ENCODE measurements around the gene FGF14.

FGF14 gene

DNA sequence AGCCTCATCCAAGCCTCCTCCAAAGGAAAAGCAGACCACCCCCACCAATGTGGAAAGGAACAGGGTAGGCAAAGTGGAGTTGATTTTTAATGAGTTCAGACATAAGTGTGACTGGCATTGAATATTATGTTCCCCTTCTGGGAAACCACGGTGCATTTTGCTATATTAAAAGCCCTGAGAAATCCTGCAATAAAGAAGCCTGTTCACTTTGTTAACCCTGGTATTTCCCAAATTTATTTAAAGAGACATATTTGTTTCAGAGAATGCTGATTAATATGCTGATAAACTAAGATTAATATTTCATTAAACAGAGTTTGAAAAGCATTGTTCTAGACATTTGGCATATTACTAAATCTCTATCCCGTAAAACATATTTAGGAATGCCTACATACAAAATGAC is 151.4 kb downstream of the FGF14 start:
- DNase-seq (ENCODE audit: low read depth): no peak

DNA sequence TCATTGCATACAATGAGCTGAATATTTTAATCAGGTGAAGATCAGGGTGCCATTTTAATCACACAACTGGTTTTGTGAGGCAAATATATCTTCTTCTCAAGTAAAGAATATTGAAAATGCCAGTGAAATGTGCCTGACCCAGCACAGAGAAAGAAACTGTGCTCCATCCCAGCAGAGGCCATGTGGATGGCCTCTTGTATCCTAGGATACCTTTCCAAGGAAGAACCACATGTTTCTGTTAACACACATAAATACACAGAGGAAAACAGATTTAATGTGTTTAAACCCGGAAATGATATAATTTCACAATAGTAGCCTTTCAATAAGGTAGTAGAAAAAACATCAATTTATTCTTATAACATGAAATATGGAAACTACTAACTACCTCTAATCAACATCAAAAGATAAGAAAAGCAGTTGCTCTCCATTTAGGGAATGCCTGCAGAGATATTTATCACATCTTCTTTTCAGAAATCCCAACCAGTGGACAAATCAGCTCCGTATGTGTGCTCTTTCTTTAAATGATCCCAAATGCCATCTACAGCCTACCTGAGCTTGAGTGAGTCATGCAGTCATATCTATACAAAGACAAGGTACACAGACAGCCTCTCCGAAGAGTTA is 157.1 kb downstream of the FGF14 start:
- DNase-seq (ENCODE audit: low read depth): no peak

DNA sequence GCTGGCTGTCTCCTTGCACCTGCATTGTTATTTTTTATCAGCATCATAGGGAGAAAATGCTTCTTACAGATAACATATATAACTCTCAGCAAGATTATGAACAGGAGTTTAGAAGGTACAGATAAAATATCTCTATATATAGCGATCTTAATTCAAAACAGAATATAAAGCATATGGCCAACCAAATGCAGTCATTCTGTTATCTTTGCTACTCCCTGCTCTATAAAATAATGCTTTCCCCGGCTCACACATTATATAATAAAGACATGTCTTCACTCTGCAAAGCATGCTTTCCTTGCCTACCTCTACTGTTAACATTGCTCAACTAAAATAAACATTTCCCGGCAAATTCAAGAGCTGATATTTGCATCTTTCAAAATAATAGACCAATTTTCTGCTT is 161.7 kb downstream of the FGF14 start:
- DNase-seq (ENCODE audit: low read depth): no peak

DNA sequence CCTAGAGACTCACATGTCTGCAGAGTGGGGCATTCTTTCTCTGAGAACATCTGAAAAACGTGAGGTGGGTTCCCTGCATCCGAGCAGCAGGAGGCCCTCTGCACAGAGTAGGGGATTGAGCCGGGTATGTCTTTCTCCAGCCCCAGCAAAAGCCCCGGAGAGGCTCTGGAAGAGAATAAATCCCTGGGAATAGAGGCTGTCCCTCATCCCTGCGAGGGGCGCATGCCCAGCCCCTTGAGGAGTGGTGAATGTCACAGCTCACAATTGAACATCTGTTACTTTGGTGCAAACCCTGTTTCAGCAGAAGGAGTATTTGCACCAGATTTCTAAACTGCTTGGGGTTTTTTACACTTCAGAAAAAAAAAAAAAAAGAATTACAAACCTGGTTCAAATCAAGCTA is 164.6 kb downstream of the FGF14 start:
- no peak for DNase-seq (ENCODE audit: low read depth)

DNA sequence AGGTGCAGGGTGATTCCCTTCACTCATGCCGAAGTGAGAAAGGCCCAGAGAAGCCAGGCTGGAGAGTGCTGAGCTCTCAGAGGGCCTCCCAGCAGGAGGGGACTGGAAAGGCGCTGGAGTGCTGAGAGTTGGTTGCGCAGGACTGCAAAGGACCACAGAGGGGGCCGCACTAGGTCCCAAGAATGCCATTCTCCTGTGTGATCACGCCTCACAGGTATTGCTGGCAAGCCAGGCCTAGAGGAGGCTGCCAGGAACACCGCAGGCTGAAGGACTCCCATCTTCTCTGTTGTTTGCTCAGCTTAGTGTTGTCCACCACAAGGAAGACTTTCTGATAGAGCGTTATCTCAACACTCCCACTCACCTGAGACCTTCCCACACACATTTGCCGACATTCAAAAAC is 165.0 kb downstream of the FGF14 start:
- no peak for DNase-seq (ENCODE audit: low read depth)

DNA sequence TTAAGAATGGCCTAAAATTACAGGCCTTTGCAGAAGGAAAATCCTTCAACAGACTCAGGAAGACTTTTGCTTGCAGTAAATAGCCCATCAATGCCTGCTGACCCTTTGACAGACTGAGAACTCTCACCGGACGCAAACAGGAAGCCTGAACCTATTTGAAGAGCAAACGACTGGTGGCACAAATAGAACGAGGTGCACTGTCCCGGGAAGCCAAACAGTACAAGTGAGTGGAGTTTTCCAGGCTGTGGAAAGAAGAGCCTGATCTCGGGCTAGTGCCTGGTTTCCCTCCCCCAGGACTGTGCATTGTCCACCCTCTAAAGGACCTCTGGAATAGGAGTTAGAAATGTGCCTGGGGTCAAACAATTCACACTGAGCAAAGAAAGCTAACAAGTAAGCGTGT is 165.5 kb downstream of the FGF14 start:
- no peak for DNase-seq (ENCODE audit: low read depth)

DNA sequence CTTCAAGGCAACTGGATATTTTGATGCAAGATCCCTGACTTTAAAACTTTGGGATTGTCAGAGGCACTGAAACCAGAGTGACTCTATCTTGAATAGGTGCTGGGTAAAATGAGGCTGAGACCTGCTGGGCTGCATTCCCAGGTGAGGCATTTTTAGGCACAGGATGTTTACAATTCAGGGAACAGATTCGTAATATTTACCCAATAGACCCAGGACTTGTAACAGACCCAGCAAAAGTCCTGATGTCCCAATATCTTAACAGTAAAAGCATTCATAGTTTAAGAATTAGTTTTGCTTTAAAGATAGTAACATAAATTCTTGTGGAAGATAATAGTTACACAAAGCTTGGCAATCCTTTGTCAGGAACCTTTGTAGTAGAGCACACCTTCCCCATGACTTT is 166.2 kb downstream of the FGF14 start:
- DNase-seq (ENCODE audit: low read depth): no peak

DNA sequence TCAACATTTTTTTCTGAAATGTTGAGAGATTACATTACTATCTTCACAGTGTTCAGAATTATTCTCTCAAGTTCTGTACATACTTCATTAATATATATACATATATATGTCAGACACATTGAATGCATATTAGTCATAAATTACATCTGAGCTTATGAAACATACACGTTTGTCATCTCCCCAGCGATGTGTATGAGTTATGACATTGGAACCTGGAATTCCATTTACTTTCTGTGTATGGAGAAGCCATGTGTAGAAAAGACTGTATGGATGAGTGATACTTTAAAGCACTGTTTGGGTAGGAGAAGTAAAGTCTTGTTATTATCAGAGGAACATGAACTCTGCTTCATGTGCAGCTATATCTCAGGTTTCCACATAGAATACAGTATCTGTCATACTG is 167.2 kb downstream of the FGF14 start:
- DNase-seq (ENCODE audit: low read depth): no peak

DNA sequence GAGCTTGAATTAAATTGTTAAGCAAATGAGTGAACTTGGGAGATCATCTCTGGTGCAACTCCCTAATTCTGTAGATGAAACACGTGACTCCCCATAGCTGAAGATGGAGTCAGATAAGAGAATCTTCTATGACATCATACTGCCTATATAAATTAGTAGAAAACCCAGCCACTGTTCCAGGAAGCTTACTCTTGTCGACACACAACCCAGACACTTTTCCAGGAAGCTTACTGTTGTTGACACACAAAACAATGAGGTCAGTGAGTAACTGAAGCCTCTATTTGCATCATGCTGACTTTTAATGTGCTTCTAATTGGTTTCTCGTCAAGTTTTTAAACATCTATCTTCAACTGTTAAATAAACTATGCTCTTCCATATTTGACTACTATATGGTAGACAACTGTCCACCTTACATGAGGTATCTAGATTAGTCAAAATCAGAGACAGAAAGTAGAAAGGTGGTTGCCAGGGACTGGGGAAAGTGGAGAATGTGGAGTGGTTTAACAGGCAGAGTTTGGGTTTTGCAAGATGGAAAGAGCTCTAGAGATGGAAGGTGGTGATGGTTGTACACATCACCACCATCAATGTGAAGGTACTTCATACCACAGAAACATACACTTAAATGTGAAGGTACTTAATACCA is 168.2 kb downstream of the FGF14 start:
- DNase-seq (ENCODE audit: low read depth): no peak

DNA sequence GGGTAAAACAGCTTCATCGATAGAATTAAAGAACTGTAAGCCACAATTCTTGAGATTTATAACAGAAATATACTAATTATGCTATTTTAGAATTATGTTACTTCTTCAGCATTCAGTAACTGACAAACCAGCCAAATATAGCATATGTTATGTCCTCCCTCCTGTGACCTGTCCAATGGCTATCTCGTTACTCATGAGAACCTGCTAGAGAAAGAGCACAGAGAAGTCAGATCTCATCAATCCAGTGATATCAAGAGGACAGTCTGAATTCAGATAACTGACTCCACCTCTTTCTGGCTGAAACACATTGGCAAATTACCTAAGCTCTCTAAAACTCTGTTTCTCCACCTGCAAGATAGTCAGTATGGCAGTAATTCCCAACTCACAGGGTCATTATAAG is 170.4 kb downstream of the FGF14 start:
- DNase-seq (ENCODE audit: low read depth): no peak

DNA sequence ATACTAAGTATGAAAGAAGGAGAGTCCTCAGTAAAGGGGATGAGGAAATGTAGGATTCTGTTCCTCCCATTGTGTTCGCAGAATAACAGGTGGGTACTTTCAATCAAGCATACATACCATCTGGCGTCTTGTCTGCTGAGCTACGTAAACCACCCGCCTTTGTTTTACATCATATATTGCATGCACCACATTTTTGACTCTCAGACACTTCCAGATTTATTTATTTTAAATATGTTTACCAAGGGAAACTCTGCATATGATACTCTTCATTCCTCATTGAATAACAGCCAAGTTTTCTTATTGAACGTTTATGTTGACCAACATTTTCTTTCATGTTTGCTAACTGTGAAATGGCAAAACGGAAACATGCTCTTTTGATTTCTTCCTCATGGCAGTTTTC is 174.1 kb downstream of the FGF14 start:
- DNase-seq (ENCODE audit: low read depth): no peak

DNA sequence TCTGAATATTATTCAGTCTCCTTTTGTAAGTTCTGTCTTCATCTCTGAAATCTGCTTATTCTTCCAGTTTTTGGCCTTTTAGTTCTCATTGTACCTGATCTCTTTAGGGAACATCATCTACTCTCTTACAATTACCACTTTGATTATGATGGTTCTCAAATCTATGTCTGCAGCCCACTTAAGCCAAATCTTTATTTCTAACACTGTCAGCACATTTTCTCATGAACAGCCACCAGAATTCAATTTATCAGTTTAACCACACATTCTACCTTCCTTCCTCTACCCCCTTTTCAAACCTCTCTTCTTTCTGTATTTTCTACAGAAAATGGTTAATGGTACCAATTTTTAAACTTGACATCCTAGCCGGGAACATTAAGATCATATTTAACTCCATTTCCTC is 175.3 kb downstream of the FGF14 start:
- no peak for DNase-seq (ENCODE audit: low read depth)

DNA sequence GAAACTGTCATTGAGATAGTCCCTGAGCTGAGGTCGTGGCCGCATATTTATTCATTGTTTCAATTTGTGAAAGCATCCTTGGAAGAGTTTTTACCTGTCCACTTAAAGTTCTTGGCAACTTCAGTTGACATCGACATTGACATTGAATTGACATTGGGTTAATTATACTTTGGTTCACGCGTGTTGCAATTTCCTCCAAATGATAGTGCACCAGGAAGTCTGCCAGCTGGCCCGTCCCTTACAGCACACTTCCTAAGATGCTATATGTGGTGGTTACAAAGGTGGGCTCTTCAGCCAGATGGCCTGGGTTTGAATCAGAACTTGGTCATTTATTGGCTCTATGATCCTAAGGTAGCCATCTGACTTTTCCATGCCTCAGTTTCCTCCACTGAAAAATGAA is 176.0 kb downstream of the FGF14 start:
- DNase-seq (ENCODE audit: low read depth): no peak

DNA sequence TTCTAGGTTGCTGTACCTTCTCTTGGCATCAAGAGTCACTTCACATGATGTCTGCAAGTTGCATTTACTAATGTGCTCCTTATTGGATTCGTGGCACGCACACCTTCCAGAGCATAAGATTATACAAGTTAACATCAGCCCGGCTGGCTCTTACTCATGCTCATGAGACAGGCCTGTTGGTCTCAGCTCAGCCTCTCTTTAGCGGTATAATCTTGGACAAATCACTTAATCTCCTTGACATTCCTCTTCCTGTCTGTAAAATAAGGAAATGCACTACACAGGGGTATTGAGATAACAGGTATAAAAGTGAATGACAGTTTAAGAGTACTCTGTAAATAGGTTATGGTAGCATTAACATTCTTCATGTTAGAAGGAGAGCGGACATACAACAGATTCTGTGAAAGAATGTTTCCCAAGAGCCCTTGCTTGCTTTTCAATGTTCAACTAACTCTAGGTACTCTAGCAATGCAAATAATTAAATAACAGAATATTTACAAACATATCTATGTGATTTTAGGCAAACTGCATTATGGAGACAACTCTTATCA is 181.1 kb downstream of the FGF14 start:
- DNase-seq (ENCODE audit: low read depth): no peak

DNA sequence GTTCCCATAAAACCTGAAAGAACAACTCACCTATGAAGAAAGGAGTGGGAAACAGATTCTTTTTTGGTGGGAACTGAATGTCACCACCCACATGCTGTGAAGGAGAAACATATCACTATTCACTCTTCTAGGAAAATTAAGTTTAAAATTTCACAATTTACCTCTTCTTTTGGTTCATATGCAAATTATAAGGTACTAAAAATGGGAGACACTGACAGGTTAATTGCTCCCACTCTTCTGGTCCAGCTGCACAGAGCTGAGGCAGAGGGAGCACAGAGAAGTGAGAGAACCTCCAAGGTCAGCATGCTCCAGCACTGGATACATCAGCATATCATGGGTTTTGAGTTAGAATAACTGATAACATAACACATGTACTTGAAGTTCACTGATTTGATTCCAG is 186.9 kb downstream of the FGF14 start:
- DNase-seq (ENCODE audit: low read depth): no peak

DNA sequence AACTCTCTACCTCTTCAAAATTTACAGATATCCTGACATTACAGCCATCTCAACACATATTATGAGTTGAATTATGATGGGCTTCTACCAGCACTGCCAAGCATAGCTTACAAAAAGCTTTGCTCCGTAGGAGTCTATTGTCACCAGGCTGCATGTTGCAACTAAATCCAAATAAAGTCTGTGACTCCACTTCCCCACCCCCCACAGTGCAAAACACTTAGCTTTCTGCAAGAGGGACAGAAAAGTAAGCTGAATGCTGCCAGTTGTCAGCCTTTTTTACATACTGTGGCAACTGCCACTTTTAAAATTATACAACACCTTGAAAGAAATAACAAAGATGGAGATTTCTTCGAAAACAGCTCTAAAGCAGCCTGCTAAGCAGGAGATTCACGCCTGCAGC is 189.1 kb downstream of the FGF14 start:
- DNase-seq (ENCODE audit: low read depth): no peak

DNA sequence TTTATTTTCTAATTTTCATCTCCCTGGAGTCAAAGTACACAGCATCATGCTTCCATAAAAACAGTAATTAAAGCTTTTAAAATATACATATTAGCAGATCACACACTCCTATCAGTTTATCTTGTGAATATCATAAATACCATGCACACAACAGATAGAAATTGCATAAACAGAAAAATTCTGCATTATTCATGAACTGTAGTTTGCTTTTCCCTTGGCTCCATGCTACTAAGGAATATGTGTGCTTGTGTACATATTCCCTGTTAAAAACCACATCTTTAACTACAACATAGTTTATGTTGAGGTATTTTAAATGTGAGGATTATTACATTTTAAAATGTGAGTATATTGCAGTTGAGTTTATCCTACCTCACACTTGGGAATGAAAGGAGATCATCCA is 193.5 kb downstream of the FGF14 start:
- no peak for DNase-seq (ENCODE audit: low read depth)

DNA sequence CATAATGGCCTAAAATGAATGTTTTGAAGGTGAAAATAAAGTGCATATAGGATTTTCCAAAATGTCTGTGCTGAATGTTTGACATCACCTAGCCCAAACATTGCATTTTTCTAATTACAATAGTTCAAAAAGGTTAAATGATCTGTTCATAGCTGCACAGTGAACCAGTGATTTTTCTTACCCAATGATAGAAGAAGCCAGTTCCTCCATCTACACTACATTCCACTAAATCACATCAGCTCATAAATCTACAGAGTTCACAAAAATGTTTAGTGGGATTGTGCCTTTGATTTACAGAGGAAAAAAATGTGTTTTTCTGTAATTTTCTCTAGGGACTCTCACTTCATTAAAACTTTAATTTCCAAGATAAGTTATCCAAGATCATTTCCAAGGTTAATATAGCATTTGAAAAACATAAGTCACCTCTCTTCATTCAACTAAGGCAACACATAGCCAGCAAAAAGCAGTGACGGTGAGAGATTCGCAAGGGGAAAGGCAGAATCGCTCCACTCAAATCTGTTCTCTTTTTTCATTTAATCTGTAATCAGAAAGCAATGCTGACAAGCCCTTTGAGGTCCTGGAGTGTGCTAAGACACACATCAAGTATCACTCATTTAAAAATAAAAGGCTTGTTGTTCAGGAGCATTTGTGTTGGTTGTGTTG is 194.0 kb downstream of the FGF14 start:
- DNase-seq (ENCODE audit: low read depth): no peak

DNA sequence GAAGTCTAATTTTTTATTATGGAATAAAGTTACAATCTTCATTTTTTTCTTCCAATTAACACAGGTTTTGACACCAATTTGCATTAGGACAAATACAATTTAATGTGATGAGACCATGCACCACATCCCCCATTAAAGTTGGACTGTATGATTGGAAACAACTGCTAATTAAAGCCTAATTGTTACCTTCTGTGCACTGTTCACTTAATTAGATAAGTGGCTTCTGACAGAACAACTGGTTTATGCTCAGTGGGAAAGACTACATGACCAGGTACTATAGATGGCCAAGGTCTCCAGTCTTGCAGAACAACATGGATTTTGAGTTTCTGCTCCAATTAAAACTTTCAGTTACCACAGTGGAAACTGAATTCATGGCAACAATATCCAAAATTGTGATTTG is 198.1 kb downstream of the FGF14 start:
- no peak for DNase-seq (ENCODE audit: low read depth)

DNA sequence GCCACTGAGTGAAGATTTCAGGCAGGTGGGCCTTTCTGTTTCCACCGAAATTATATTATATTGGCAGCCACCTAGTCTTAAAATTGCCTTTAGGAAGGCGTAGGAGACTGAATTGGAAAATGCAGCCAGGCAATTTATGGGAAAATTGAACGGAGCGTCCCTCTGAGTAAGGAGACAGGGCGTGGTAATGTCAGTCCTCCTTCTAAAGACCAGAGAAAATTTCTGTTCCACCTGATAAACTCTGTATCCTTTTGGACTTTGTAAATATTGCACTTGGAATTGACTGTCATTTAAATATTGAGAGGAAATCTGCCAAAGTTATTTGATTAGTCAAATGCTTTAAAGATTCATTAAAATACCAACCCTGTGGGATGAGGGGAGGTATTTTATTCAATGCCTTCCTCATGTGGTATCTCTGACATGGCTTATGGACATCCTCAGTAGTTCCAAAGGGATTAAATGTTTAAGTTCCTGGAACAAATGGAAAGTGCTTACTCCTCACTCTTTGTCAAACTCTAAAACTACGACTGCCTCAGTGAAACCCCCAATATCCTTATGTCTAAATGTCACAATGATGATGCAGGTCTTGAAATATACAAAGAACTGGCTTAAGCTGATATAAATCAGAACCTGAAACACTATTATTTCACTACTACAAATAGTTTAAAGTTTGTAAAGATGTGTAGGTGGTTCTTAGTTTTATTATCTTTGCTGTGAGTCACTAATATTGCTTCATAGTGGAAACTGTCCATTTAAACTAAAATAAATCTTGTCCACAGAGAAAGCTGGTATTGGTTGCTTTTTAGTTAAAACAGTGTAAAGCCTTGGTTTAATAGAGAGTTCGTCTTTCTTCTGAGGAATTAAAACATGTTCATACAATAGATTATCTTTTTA is 203.2 kb downstream of the FGF14 start:
- DNase-seq (ENCODE audit: low read depth): no peak

DNA sequence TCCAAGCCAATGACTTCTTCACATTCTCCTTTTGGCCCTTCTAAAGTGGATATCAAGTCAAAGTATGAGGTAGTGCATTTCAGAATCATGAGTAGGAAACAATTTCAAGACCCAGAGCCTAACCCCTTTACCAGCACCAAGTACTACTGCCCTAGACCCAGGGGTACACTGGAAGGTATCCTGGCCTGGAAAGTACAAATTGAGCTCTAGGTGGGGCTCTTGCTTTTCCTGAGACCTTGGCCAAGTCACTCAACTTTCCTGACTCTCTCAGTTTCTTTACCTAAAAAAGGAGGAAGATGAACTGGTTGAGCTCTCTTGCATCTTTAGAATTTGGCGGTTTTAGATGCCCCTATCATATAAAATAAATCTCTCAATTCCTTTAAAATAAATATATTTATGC is 204.7 kb downstream of the FGF14 start:
- DNase-seq (ENCODE audit: low read depth): no peak
